ENCODE measurements around the gene BLM.
A peak's percentile ranks its signal among the peaks of the same experiment; 100 is the strongest.
"Not testable (repeated sequence)": the region's sequence is repeated elsewhere in the genome, so short reads cannot be mapped to it uniquely, and the experiment has no call there.

The BLM gene

DNA sequence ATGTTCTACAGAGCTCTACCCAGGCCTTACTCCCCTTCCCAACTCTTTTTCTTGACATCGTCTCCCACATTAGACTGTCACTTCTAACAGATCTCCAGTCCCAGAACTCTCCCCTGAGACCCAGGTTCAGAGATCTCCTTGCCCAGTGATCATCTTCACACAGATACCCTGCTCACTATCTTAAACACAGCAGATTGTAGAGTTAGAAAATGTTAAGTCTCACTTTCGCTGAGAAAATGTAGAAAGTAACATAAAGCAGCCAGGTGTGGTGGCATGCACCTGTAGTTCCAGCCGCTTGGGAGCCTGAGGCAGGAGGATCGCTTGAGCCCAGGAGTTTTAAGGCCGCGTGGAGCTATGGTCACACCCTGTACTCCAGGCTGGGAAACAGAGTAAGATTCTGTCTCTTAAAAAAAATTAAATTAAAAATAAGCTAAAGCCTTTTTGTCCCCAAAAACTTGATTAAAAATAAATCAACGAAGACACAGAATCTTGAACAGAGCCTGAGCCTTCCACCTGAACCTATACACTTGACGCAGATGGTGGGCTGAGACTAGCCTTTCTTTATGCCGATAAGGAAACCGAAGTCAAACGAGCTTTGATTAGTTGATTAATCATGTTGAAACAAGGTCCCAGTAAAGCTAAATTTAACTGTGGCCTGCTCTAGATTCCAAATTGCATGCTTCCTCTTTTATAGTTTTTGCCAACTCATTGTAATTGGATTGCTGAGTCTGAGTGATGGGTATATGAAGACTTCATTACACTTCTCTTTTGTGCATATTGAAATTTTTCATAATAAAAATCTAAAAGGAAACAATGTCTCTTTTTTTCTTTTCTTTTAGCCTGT, 31.3 kb upstream of the BLM start:
- H3K4me3 ChIP-seq (ENCODE audit: low read depth, low read length), result no peak overlapping the region
- TF ChIP-seq, protein P1, sequence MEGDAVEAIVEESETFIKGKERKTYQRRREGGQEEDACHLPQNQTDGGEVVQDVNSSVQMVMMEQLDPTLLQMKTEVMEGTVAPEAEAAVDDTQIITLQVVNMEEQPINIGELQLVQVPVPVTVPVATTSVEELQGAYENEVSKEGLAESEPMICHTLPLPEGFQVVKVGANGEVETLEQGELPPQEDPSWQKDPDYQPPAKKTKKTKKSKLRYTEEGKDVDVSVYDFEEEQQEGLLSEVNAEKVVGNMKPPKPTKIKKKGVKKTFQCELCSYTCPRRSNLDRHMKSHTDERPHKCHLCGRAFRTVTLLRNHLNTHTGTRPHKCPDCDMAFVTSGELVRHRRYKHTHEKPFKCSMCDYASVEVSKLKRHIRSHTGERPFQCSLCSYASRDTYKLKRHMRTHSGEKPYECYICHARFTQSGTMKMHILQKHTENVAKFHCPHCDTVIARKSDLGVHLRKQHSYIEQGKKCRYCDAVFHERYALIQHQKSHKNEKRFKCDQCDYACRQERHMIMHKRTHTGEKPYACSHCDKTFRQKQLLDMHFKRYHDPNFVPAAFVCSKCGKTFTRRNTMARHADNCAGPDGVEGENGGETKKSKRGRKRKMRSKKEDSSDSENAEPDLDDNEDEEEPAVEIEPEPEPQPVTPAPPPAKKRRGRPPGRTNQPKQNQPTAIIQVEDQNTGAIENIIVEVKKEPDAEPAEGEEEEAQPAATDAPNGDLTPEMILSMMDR (IDR thresholded peaks at IDR 0.05; ENCODE audit: low read depth, low read length, missing control alignments), result no peak
- no peak for DNase-seq (ENCODE audit: low read depth)

DNA sequence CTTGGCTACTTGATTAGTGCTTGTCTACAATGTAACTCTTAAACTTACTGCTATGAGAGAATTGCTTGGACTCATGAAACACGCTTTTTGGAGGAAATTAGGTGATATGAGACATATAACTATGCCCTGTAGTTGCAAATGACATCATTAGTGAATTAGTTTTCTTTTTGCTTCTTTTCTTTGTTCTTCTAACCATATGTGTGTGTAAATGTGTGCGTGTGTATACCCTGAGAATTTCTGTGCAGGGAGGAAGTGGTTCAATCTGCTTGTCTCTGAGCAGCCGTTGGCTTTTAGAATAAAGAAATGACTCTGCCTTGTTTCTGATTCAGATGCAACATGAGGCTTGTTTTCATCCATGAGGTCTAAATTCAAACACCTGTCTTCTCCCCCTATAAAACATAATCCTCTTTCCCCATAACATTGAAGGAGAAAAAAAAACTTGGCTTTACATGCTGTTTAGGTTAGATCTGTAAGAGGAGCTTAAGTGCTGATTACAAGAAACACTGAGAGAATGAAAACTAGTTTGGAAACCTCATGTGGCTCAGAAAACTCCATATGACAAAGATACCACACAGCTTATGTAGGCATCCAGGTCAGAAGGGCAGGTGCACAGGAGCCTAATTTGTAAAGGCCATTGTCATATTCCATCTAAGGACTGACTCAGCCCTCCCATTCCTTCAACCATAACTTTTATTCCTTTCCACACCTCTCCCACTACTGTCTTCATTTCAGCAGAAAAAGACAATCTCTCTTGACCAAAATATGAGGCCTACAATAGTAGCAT, 30.5 kb upstream of the BLM start:
- peak; percentile 86 for DNase-seq (ENCODE audit: low read depth)
- H3K4me3 ChIP-seq (ENCODE audit: low read depth, low read length), result no peak overlapping the region
- TF ChIP-seq, protein P1 (IDR thresholded peaks at IDR 0.05; ENCODE audit: low read depth, low read length, missing control alignments), result no peak

DNA sequence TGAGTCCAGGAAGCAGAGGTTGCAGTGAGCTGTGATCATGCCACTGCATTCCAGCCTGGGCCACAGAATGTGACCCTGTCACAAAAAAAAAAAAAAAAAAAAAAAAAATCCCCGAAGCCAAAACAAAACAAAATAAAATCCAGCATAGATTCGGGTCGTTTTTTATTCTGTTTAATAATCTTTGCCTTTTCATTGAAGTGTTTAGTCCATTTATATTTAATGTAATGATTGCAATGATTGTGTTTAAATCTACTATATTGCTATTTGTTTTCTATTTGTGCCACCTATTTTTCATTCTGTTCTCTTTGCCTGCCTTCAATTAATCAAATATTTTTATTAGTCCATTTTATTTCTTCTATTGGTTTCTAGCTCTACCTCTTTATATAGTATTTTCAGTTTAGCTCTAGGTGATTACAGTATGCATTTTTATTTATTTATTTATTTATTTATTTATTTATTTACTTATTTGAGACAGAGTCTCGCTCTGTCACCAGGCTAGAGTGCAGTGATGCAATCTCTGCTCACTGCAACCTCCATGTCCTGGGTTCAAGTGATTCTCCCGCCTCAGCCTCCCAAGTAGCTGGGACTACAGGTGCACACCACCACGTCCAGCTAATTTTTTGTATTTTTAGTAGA, 27.7 kb upstream of the BLM start:
- DNase-seq (ENCODE audit: low read depth); H3K4me3 ChIP-seq (ENCODE audit: low read depth, low read length): not testable (repeated sequence)

DNA sequence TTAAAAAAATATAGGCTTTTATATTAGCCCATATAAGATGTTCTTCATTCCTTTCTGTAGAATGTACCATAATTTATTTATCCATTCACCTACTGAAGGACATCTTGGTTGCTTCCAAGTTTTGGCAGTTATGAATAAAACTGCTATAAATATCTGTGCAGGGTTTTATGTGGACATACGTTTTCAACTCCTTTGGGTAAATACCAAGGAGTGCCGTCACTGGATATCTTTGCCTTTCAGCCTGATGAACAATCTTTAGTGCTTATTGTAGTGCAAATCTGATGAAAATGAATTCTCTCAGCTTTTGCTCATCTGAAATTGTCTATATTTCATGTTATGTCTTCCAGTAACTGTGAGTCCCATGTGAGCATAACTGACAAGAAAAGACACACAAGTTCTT, 26.6 kb upstream of the BLM start:
- H3K4me3 ChIP-seq (ENCODE audit: low read depth, low read length), result no peak overlapping the region
- DNase-seq (ENCODE audit: low read depth), result no peak
- TF ChIP-seq, protein P1 (IDR thresholded peaks at IDR 0.05; ENCODE audit: low read depth, low read length, missing control alignments), result no peak

DNA sequence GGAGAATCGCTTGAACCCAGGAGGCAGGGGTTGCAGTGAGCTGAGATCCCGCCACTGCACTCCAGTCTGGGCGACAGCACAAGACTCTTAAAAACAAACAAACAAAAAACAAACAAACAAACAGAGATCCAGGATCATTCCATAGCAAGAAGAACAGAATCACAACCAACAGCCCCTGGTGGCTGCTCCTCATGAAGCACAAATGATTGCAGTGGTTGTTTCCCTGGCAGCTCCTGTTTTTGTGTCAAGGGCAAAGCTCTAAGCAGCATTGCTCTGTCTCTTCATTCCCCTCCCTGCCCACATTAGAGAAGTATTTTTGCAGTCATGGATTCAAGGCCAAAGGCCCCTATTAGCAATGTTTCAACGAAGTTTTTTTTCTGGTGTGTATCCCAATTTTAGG, 25.8 kb upstream of the BLM start:
- H3K4me3 ChIP-seq (ENCODE audit: low read depth, low read length), result no peak overlapping the region
- TF ChIP-seq, protein P1 (IDR thresholded peaks at IDR 0.05; ENCODE audit: low read depth, low read length, missing control alignments), result peak; percentile 20
- no peak for DNase-seq (ENCODE audit: low read depth)

DNA sequence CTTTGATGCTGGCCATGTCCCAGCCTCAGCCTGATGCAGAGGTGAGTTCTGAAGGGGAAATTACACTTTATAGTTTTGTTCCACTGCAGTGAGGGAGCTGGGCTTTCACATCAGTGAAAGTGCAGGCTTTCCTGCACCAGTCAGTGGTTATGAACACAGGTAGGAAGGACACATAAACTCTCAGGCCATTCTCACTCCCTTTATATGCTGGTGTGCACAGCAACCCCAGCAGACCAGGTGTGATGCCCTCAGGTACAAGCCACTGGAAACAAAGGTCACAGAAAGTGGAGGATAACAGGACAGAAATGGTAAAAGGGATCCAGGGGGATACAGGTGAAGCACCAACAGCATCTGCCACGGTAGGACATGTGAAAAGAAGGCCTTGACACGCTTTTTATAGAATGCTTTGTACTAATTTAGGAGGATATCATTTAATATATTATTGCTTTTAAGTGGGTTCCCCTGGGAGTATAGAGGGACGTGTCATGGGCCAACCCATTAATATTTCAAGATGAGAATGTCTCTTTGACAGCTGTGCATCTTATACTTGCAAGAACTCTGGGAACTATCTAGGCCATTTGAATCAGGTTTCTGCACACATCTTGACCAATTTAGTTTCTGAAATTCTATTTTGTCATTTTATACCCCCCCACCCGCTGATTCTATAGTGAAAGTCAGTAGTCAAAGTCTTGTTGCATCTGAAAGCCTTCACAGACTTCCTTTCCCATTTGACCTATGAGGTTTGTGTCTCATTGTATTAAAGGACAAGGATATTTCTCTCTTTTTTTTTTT, 25.0 kb upstream of the BLM start:
- peak; percentile 76 for DNase-seq (ENCODE audit: low read depth)

More for the DNA sequence above, 25.0 kb upstream of the BLM start:
- no peak overlapping the region for H3K4me3 ChIP-seq (ENCODE audit: low read depth, low read length)
- TF ChIP-seq, protein P1 (IDR thresholded peaks at IDR 0.05; ENCODE audit: low read depth, low read length, missing control alignments), result no peak
